Right lobe of liver (tissue), 6 donors: Measurements from ENCODE around the gene RASGRP4. TPM values are rescaled to one million over a fixed set of nuclear protein-coding genes. Genes with fewer than 3 reads are reported as not detected.

Source experiments
- ATAC-seq, 4 donors: fragments of 200-7000 bp; cut with Tn5 transposase; one replicate each; pipeline ENCODE4 v1.9.1; 2020; ENCODE audit warnings: mild to moderate bottlenecking in 4 of 4, moderate library complexity in 4 of 4
- DNase-seq, 3 donors: peaks; one replicate each; pipeline ENCODE4 v3.0.0-alpha.2; 2020
- H3K27ac ChIP-seq, 3 donors: fragments of 200-600 bp; one replicate each; pipeline ENCODE4 v1.8.0; 2022
- H3K27me3 ChIP-seq, 2 donors: fragments of 200-600 bp; one replicate each; pipeline ENCODE4 v1.8.0; 2022
- H3K36me3 ChIP-seq, 4 donors: fragments of 200-600 bp; sonication (generic) in 1 of 4; one replicate each; pipeline versions ENCODE4 v1.5.1 to v1.8.0; 2017 to 2022; ENCODE audit warnings: control low read depth in 1 of 4
- H3K4me1 ChIP-seq, 4 donors: fragments of 200-600 bp; sonication (generic) in 1 of 4; one replicate each; pipeline versions ENCODE4 v1.5.1 to v1.8.0; 2017 to 2022; ENCODE audit warnings: control low read depth in 1 of 4
- H3K4me3 ChIP-seq, 3 donors: fragments of 200-600 bp; one replicate each; pipeline ENCODE4 v1.8.0; 2022
- H3K9me3 ChIP-seq, 4 donors: fragments of 200-600 bp; sonication (generic) in 1 of 4; one replicate each; pipeline versions ENCODE4 v1.5.1 to v1.8.0; 2017 to 2022; ENCODE audit warnings: control low read depth in 1 of 4
- CTCF ChIP-seq, 4 donors: fragments of 200-600 bp in 3 of 4; fragments of 450-650 bp in 1 of 4; IDR thresholded peaks; one replicate each; pipeline versions ENCODE4 v1.5.1 to v1.8.0; 2016 to 2022; ENCODE audit warnings: antibody characterized with exemption in 4 of 4, mild to moderate bottlenecking in 2 of 4
- POLR2A ChIP-seq: fragments of 450-650 bp; IDR thresholded peaks from one replicate; pipeline ENCODE4 v1.6.1; 2017; ENCODE audit warnings: antibody characterized with exemption, mild to moderate bottlenecking
- WGBS: methylation state at CpG from one replicate; pipeline ENCODE4 v1.1.6; 2018; ENCODE audit warnings: low coverage, low lambda C conversion rate; ENCODE audit not compliant: insufficient coverage; ENCODE audit errors: missing lambda C conversion rate; 5-methylcytosine and 5-hydroxymethylcytosine counted together
- intact Hi-C, 2 donors: fragments of 100-400 bp; cut with DNase I; formaldehyde crosslinking; loops; one replicate each; pipeline versions ENCODE4 v1.11.2 to v1.14.1; 2022
- total RNA-seq, 6 experiments: library from RNA; depleted of rRNA in 2 of 6; stranded (reverse); fragments of >200 nt in 2 of 6; fragmentation: NEBNext Ultra II Directional in 3 of 6; extraction: Animal tissue kit (Norgen Biotek cat#: 25700) in 3 of 6; gene quantifications; one replicate each; pipeline versions ENCODE4 v1.1.0 to v1.2.4, GENCODE V29; 2016 to 2023
- donor health status: DM: no; HTN: yes; CAD: no.
- donor health status: DM: no; HTN: no; CAD: no.
- donor health status: DM: no; HTN: no; CAD: no.
- donor health status: DM: no; HTN: yes; CAD: no.
- donor health status: DM: no; HTN: yes; CAD: no.

The RASGRP4 gene
- total RNA-seq, 6 experiments from 2014 or later: 0.77 to 1.5 (median 0.93) TPM

GRCh38 chr19:38387550-38388348, 38.3 kb downstream of the RASGRP4 start, which contains the start of gene GGN:
GGN (minus strand) TSS chr19:38388034; CDS start chr19:38387261, 773 bp downstream.
- peak; percentile 46 for TF ChIP-seq POLR2A
- TF ChIP-seq CTCF (IDR thresholded peaks at IDR 0.05): no peak
- ATAC-seq (peak; percentile 79 to 83 (median 81)), DNase-seq (peak; percentile 76 to 79 (median 77))
- 7% methylated on average over 18 of the region's 51 CpGs for WGBS
- intact Hi-C loops: no loop called here
- Histone ChIP-seq H3K4me1 (peaks cover 0 to 9% (median 0%) of the 10 kb centered on the region in 4 donors), H3K9me3 (no peaks in the 10 kb centered on the region), H3K27me3 (no peaks in the 10 kb centered on the region), H3K4me3 (peak within 1 kb of the TSS; percentile 32 to 48 (median 32)), H3K27ac (no peak within 1 kb of the TSS), H3K36me3 (peaks cover 0 to 11% (median 2%) of the 10 kb centered on the region in 4 donors)

- no peak for TF ChIP-seq POLR2A
- no peak for TF ChIP-seq CTCF (IDR thresholded peaks at IDR 0.05)
- peaks cover 0 to 9% (median 0%) of the 10 kb centered on the region in 4 donors for H3K4me1 ChIP-seq
- H3K27me3 ChIP-seq: no peaks in the 10 kb centered on the region
- no peak overlapping the region for H3K27ac ChIP-seq
- peaks cover 0 to 18% (median 4%) of the 10 kb centered on the region in 4 donors for H3K36me3 ChIP-seq
- H3K4me3 ChIP-seq: peak overlapping the region in 1 of 3 donors; percentile 32
- intact Hi-C loops: no loop called here
- no peaks in the 10 kb centered on the region for H3K9me3 ChIP-seq
- ATAC-seq: peak; percentile 3 to 15 (median 7)
- DNase-seq: peak in 1 of 3 donors; percentile 47
- WGBS: under 1% methylated on average over 23 of the region's 36 CpGs
Observed at GRCh38 chr19:38386971-38387549, 39.0 kb downstream of the RASGRP4 start.

GRCh38 chr19:38386300-38386970, 39.6 kb downstream of the RASGRP4 start:
- Histone ChIP-seq H3K9me3 (no peaks in the 10 kb centered on the region), H3K27me3 (no peaks in the 10 kb centered on the region), H3K4me3 (no peak overlapping the region), H3K27ac (no peak overlapping the region), H3K4me1 (peaks cover 0 to 9% (median 0%) of the 10 kb centered on the region in 4 donors), H3K36me3 (peaks cover 0 to 24% (median 8%) of the 10 kb centered on the region in 4 donors)
- no peak for TF ChIP-seq POLR2A
- intact Hi-C loops: no loop called here
- ATAC-seq: no peak
- 51% methylated on average over 10 of the region's 61 CpGs for WGBS
- DNase-seq: no peak

GRCh38 chr19:38385804-38386257, 40.2 kb downstream of the RASGRP4 start:
- DNase-seq (no peak), ATAC-seq (no peak)
- intact Hi-C loops: no loop called here
- Histone ChIP-seq H3K36me3 (peaks cover 0 to 30% (median 14%) of the 10 kb centered on the region in 4 donors), H3K4me3 (no peak overlapping the region), H3K4me1 (peaks cover 0 to 9% (median 0%) of the 10 kb centered on the region in 4 donors), H3K27me3 (no peaks in the 10 kb centered on the region), H3K27ac (no peak overlapping the region), H3K9me3 (no peaks in the 10 kb centered on the region)
- no peak for TF ChIP-seq POLR2A
- no peak for TF ChIP-seq CTCF (IDR thresholded peaks at IDR 0.05)
- WGBS: 33% methylated on average over 1 of the region's 40 CpGs
